Subcutaneous abdominal adipose tissue (tissue), 5 donors: ENCODE results near the gene RAB27A.
"Not testable (repeated sequence)": the region's sequence is repeated elsewhere in the genome, so short reads cannot be mapped to it uniquely, and the experiment has no call there.

Experiments used
- H3K27ac ChIP-seq: one replicate; pipeline ENCODE4 v1.7.0; 2013; ENCODE audit warnings: low read depth, mild to moderate bottlenecking, inconsistent platforms, low read length, moderate library complexity
- H3K27me3 ChIP-seq, 5 donors: one replicate each; pipeline ENCODE4 v1.7.0; 2013; ENCODE audit warnings: low read length in 5 of 5, inconsistent platforms in 1 of 5; ENCODE audit not compliant: control insufficient read depth in 5 of 5, insufficient read depth in 4 of 5
- H3K36me3 ChIP-seq, 5 donors: one replicate each; pipeline ENCODE4 v1.7.0; 2013; ENCODE audit warnings: low read length in 5 of 5; ENCODE audit not compliant: control insufficient read depth in 5 of 5, insufficient read depth in 5 of 5
- H3K4me1 ChIP-seq, 5 donors: one replicate each; pipeline ENCODE4 v1.7.0; 2013; ENCODE audit warnings: low read length in 5 of 5, mild to moderate bottlenecking in 3 of 5, moderate library complexity in 1 of 5; ENCODE audit not compliant: control insufficient read depth in 5 of 5, insufficient read depth in 5 of 5
- H3K4me3 ChIP-seq, 5 donors: one replicate each; pipeline ENCODE4 v1.7.0; 2013; ENCODE audit warnings: low read length in 5 of 5, low read depth in 1 of 5
- H3K9ac ChIP-seq, 5 donors: one replicate each; pipeline ENCODE4 v1.7.0; 2013; ENCODE audit warnings: low read length in 5 of 5, mild to moderate bottlenecking in 4 of 5, moderate library complexity in 3 of 5
- H3K9me3 ChIP-seq, 5 donors: one replicate each; pipeline ENCODE4 v1.7.0; 2013; ENCODE audit warnings: low read length in 5 of 5; ENCODE audit not compliant: control insufficient read depth in 5 of 5
- donor health status: healthy.
- donor health status: healthy.
- donor health status: healthy.
- donor health status: healthy.
- donor health status: healthy.

Gene RAB27A

GRCh38 chr15:55318588-55319494, 29.2 kb upstream of the RAB27A start, which contains the start of the genes PIGB and PIGBOS1:
Gene PIGB, plus strand, starts transcription at chr15:55319222. Its CDS starts 29 bp downstream, at chr15:55319251.
Gene PIGBOS1, minus strand, starts transcription at chr15:55319123. Its CDS starts 1,331 bp downstream, at chr15:55317792.
- peak within 1 kb of the TSS; percentile 96 for H3K27ac ChIP-seq
- no peaks in the 10 kb centered on the region for H3K36me3 ChIP-seq
- H3K4me1 ChIP-seq = peaks cover 0 to 25% (median 22%) of the 10 kb centered on the region in 5 donors
- H3K9me3 ChIP-seq = no peaks in the 10 kb centered on the region
- H3K9ac ChIP-seq = peak within 1 kb of the TSS; percentile 89 to 100 (median 99)
- H3K4me3 ChIP-seq = peak within 1 kb of the TSS; percentile 85 to 99 (median 98)
- no peaks in the 10 kb centered on the region for H3K27me3 ChIP-seq

- not testable (repeated sequence) for H3K4me1 ChIP-seq, H3K4me3 ChIP-seq, H3K9me3 ChIP-seq, H3K27ac ChIP-seq, H3K9ac ChIP-seq, H3K27me3 ChIP-seq
- H3K36me3 ChIP-seq = peaks cover 3 to 25% (median 13%) of the 10 kb centered on the region in 5 donors
These were observed 13.2 kb upstream of the RAB27A start for GRCh38 chr15:55302801-55303200.

- Histone ChIP-seq H3K36me3 (no peaks in the 10 kb centered on the region), H3K4me1 (no peaks in the 10 kb centered on the region), H3K4me3 (no peak overlapping the region), H3K27me3 (no peaks in the 10 kb centered on the region), H3K9ac (no peak overlapping the region), H3K27ac (no peak overlapping the region), H3K9me3 (no peaks in the 10 kb centered on the region)
These were observed 7.7 kb upstream of the RAB27A start for GRCh38 chr15:55297315-55297714.

GRCh38 chr15:55290528-55291057, 980 bp upstream of the RAB27A start:
- H3K9me3 ChIP-seq = no peaks in the 10 kb centered on the region
- peaks cover 2 to 13% (median 10%) of the 10 kb centered on the region in 5 donors for H3K4me1 ChIP-seq
- peak overlapping the region; percentile 48 to 94 (median 88) for H3K4me3 ChIP-seq
- H3K27ac ChIP-seq = peak overlapping the region; percentile 80
- H3K9ac ChIP-seq = peak overlapping the region; percentile 77 to 98 (median 94)
- H3K27me3 ChIP-seq = no peaks in the 10 kb centered on the region
- H3K36me3 ChIP-seq = no peaks in the 10 kb centered on the region

- Histone ChIP-seq H3K4me1 (peaks cover 2 to 13% (median 10%) of the 10 kb centered on the region in 5 donors), H3K36me3 (no peaks in the 10 kb centered on the region), H3K27me3 (no peaks in the 10 kb centered on the region), H3K9ac (peak overlapping the region; percentile 73 to 98 (median 94)), H3K27ac (peak overlapping the region; percentile 80), H3K9me3 (no peaks in the 10 kb centered on the region), H3K4me3 (peak overlapping the region; percentile 76 to 94 (median 88))
These were observed 435 bp downstream of the RAB27A start for GRCh38 chr15:55289011-55289745.

GRCh38 chr15:55288006-55288717, 1.5 kb downstream of the RAB27A start:
- Histone ChIP-seq H3K4me1 (peaks cover 2 to 13% (median 10%) of the 10 kb centered on the region in 5 donors), H3K9ac (no peak overlapping the region), H3K36me3 (no peaks in the 10 kb centered on the region), H3K9me3 (no peaks in the 10 kb centered on the region), H3K27me3 (no peaks in the 10 kb centered on the region), H3K27ac (no peak overlapping the region), H3K4me3 (peak overlapping the region in 3 of 5 donors; percentile 88 to 94 (median 88))

GRCh38 chr15:55286442-55287189, 3.0 kb downstream of the RAB27A start:
- not testable (repeated sequence) for H3K9me3 ChIP-seq, H3K27ac ChIP-seq, H3K27me3 ChIP-seq, H3K4me3 ChIP-seq, H3K36me3 ChIP-seq, H3K9ac ChIP-seq
- peaks cover 2 to 19% (median 10%) of the 10 kb centered on the region in 5 donors for H3K4me1 ChIP-seq

- H3K4me3 ChIP-seq = no peak overlapping the region
- no peaks in the 10 kb centered on the region for H3K9me3 ChIP-seq
- H3K36me3 ChIP-seq = no peaks in the 10 kb centered on the region
- no peaks in the 10 kb centered on the region for H3K27me3 ChIP-seq
- H3K27ac ChIP-seq = no peak overlapping the region
- H3K9ac ChIP-seq = no peak overlapping the region
- peaks cover 0 to 14% (median 7%) of the 10 kb centered on the region in 5 donors for H3K4me1 ChIP-seq
These were observed 5.2 kb downstream of the RAB27A start for GRCh38 chr15:55284426-55284825.
